ENCODE data around the gene DDIT3.

Gene DDIT3

DNA sequence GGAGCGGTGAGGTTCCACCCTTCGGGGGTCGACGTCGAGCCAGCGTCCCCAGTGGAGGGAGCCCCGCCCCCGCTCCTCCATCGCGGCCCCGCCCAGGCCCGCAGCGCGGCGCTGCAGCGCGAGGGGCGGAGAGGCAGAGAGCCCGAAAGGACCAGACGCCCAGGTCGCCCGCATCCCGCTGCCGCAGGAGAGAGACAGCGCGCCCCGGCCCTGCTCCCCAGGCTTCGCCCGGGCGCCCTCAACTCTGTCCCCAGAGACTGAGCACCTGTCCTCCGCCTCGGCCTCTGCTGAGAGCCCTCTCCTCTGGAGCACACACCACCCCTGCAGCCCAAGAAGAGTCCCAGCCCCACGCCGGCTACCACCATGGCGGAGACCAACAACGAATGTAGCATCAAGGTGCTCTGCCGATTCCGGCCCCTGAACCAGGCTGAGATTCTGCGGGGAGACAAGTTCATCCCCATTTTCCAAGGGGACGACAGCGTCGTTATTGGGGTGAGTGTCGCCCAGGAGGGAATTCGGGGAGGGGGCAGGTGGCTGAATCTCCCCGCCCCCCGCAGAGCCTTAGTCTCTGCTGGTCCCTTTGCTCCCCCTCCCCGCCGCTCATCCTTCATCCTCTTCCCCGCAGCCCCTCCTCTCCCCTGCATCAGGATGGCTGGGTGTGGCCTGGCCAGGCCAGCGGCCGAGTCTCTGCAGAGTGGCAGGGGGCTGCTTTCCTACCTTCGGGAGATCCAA lies 29.8 kb upstream of the DDIT3 start, which contains the start of gene KIF5A:
KIF5A (plus strand) TSS at position 136 of the 732 bp plus-strand sequence; CDS start at position 364, 228 bp downstream.
- TF ChIP-seq CTCF (IDR thresholded peaks at IDR 0.05), result no peak

DNA sequence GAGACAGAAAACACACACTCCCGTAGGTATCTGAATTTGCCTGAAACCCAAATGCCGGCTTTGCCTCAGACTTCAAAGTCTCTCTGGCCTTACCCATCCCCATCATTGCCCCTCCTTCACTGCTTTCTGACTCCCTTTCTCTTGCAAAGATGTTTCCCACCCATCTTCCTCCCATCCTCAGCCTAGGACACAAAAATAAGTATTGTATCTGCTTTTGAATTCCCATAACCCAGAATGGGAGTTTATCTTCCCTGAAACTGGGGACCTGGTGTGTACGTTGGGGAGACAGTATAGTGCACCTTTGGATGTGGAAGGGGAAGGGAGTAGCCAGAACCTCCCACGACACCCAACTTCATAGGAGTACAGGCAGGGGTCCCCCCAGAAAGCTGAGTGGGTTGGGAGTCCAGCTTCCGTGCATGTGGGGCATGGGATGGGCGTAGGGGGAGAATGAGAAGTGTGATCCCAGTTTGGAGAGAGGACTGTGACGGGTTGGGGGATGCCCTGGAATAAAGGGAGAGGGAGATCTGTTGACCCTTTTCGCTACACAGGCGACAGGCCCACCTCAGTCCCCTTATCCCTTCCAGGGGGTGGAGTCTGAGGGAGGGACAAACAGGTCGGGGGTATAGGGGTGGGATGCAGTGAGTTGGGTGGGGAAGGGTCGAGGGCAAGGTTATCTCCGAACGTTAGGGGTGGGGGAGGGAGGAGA lies 29.0 kb upstream of the DDIT3 start:
- TF ChIP-seq CTCF (IDR thresholded peaks at IDR 0.05), result no peak

DNA sequence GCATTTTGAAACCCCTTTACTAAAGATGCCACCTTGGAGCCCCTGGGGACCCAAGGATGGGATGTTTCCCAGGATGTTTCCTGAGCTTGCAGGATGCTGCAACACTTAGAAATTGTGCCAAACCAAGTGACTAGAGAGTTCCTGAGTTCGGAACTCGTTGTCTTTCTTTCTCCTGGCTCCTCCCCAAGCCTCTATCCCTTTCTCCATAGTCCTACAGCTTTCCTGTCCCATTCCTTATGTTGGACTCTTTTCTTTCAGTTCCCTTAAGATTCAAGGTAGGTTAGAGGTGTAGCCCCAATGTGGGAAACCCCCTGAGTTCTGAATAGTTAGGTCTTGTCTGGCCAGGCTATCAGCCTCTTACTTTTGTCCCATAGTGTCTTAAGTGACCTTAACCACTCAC lies 28.2 kb upstream of the DDIT3 start:
- no peak for TF ChIP-seq CTCF (IDR thresholded peaks at IDR 0.05)

- no peak for TF ChIP-seq CTCF (IDR thresholded peaks at IDR 0.05)
Measured at GRCh38 chr12:57548013-57548315, 27.6 kb upstream of the DDIT3 start.

- no peak for TF ChIP-seq CTCF (IDR thresholded peaks at IDR 0.05)
Measured at GRCh38 chr12:57547288-57548012, 27.1 kb upstream of the DDIT3 start.

GRCh38 chr12:57546438-57547287 lies 26.3 kb upstream of the DDIT3 start, which contains the start of gene DCTN2:
DCTN2 (minus strand) TSS chr12:57547192; CDS start chr12:57547063, 129 bp downstream.
- no peak; the same call in 1 of the 2 replicates for TF ChIP-seq CTCF (IDR thresholded peaks at IDR 0.05)
